Measurements from ENCODE around the gene ODF2L.

The ODF2L gene

GRCh38 chr1:86387916-86388627 lies 8.1 kb downstream of the ODF2L start:
- TF ChIP-seq CTCF (IDR thresholded peaks at IDR 0.05; ENCODE audit: low read depth, low read length), result no peak
- no peak for DNase-seq (ENCODE audit: extremely low read depth, low read depth)

- no peak for DNase-seq (ENCODE audit: extremely low read depth, low read depth)
- TF ChIP-seq CTCF (IDR thresholded peaks at IDR 0.05; ENCODE audit: low read depth, low read length), result no peak
These were observed 13.2 kb downstream of the ODF2L start for GRCh38 chr1:86382878-86383277.

GRCh38 chr1:86381223-86381622 lies 14.9 kb downstream of the ODF2L start:
- no peak for DNase-seq (ENCODE audit: extremely low read depth, low read depth)
- TF ChIP-seq CTCF (IDR thresholded peaks at IDR 0.05; ENCODE audit: low read depth, low read length), result no peak

- TF ChIP-seq CTCF (IDR thresholded peaks at IDR 0.05; ENCODE audit: low read depth, low read length), result peak; percentile 70
- peak; percentile 49 for DNase-seq (ENCODE audit: extremely low read depth, low read depth)
These were observed 15.8 kb downstream of the ODF2L start for GRCh38 chr1:86380257-86380861.

GRCh38 chr1:86378813-86379212 lies 17.3 kb downstream of the ODF2L start:
- DNase-seq (ENCODE audit: extremely low read depth, low read depth), result no peak
- TF ChIP-seq CTCF (IDR thresholded peaks at IDR 0.05; ENCODE audit: low read depth, low read length), result no peak

- no peak for DNase-seq (ENCODE audit: extremely low read depth, low read depth)
- no peak for TF ChIP-seq CTCF (IDR thresholded peaks at IDR 0.05; ENCODE audit: low read depth, low read length)
These were observed 18.8 kb downstream of the ODF2L start for GRCh38 chr1:86377341-86377740.

GRCh38 chr1:86375688-86376087 lies 20.4 kb downstream of the ODF2L start:
- DNase-seq (ENCODE audit: extremely low read depth, low read depth), result no peak
- TF ChIP-seq CTCF (IDR thresholded peaks at IDR 0.05; ENCODE audit: low read depth, low read length), result no peak

Measured in AG09319 (cell line).